Bronchial epithelial cell (primary cell): Measurements from ENCODE around the gene LAMA5. TPM values are rescaled to one million over a fixed set of nuclear protein-coding genes. Genes with fewer than 3 reads are reported as not detected.

Experiments used
- DNase-seq: peaks from one replicate; pipeline ENCODE4 v3.0.0-alpha.2; 2010; ENCODE audit warnings: low read depth
- FAIRE-seq: peaks from 2 replicates; lab custom pipeline; 2011; peaks lifted over from hg19 to GRCh38; lab: Jason Lieb, UNC
- H3K27me3 ChIP-seq: 2 replicates; pipeline ENCODE4 v1.5.1; 2011; ENCODE audit warnings: low read length; ENCODE audit not compliant: control insufficient read depth, insufficient read depth
- H3K36me3 ChIP-seq: 2 replicates; pipeline ENCODE4 v1.5.1; 2011; ENCODE audit warnings: low read length; ENCODE audit not compliant: control insufficient read depth, insufficient read depth
- H3K4me3 ChIP-seq: 2 replicates; pipeline ENCODE4 v1.5.1; 2011; ENCODE audit warnings: mild to moderate bottlenecking, low read depth, low read length, control low read depth
- CTCF ChIP-seq: IDR thresholded peaks from 2 replicates; pipeline ENCODE4 v1.5.1; 2011; ENCODE audit warnings: mild to moderate bottlenecking, moderate library complexity, low read length, control low read depth, inconsistent platforms; ENCODE audit not compliant: insufficient read depth, severe bottlenecking
- total RNA-seq: library from RNA; depleted of rRNA; stranded (reverse); fragments of >200 nt; gene quantifications from 2 replicates; pipeline ENCODE4 v1.2.1, GENCODE V29; 2014

Gene LAMA5
- total RNA-seq, 1 donor from 2014 or later, result 61.6 TPM

GRCh38 chr20:62348604-62349003, 18.5 kb downstream of the LAMA5 start:
- peaks cover 44% of the 10 kb centered on the region for H3K36me3 ChIP-seq
- FAIRE-seq, result no peak

GRCh38 chr20:62347445-62347844, 19.7 kb downstream of the LAMA5 start:
- no peaks in the 10 kb centered on the region for H3K27me3 ChIP-seq
- peaks cover 41% of the 10 kb centered on the region for H3K36me3 ChIP-seq
- FAIRE-seq, result no peak
- no peak for TF ChIP-seq CTCF
- DNase-seq, result no peak
- H3K4me3 ChIP-seq, result no peak overlapping the region

More at GRCh38 chr20:62348604-62349003, 18.5 kb downstream of the LAMA5 start:
- DNase-seq, result no peak
- no peak for TF ChIP-seq CTCF
- no peak overlapping the region for H3K4me3 ChIP-seq
- H3K27me3 ChIP-seq, result no peaks in the 10 kb centered on the region

GRCh38 chr20:62347151-62347404, 20.0 kb downstream of the LAMA5 start:
- FAIRE-seq (no peak), DNase-seq (no peak)
- TF ChIP-seq CTCF, result no peak
- Histone ChIP-seq H3K4me3 (no peak overlapping the region), H3K36me3 (peaks cover 39% of the 10 kb centered on the region), H3K27me3 (no peaks in the 10 kb centered on the region)

GRCh38 chr20:62346398-62347150, 20.5 kb downstream of the LAMA5 start:
- no peak for TF ChIP-seq CTCF
- H3K36me3 ChIP-seq, result peaks cover 34% of the 10 kb centered on the region
- H3K4me3 ChIP-seq, result no peak overlapping the region
- H3K27me3 ChIP-seq, result no peaks in the 10 kb centered on the region
- FAIRE-seq (no peak), DNase-seq (no peak)

GRCh38 chr20:62345681-62346370, 21.3 kb downstream of the LAMA5 start:
- peaks cover 31% of the 10 kb centered on the region for H3K36me3 ChIP-seq
- DNase-seq (no peak), FAIRE-seq (no peak)
- no peak for TF ChIP-seq CTCF
- no peaks in the 10 kb centered on the region for H3K27me3 ChIP-seq
- no peak overlapping the region for H3K4me3 ChIP-seq
